Measurements from ENCODE around the gene CRACR2A. TPM values are rescaled to one million over a fixed set of nuclear protein-coding genes. Genes with fewer than 3 reads are reported as not detected.

The CRACR2A gene
- total and polyA plus RNA-seq, 5 experiments from 2014 or later = 7.7 to 26.3 (median 17.2) TPM

DNA sequence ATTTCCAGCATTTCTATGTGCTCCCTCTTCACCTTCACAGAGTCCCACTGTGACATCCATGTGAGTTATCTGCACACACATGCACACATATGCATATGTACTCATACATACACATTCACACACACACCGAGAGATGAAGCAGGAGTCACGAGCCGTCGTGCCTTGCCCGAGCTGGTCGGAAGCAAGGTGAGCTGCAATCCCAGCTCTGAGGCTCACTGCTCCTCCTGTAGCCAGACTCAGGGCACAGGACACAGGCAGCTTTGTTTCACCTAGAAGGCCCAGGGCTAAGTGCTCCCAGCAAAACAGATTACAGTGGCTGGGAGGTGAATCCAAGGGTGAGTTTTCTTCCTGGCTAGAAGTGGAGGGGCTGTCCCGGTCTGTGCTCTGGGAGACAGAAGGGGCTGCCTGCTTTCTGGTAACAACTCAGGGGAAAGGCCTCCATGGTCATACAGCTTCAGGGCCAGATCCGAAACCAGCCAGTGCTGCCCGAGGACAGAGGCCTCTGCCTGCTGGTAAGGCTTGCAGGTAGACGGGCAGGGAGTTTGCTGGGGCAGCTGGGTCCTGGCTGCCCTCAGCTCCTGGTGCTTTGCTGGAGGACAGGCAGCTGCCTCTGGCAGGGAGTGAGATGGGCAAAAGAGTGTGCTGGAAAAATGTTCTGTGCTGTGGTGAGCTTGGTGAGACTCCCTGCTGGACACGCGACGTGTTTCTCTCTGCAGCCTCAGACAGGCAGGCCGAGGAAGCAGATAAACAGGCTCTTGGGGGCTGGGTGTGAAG is 123.7 kb downstream of the CRACR2A start:
- POLR2A ChIA-PET = no interaction called here
- ATAC-seq (no peak), DNase-seq (no peak)
- Mint-ChIP-seq H3K27ac (peak overlapping the region in 1 of 10 donors; percentile 81), H3K27me3 (no peaks in the 10 kb centered on the region), H3K9me3 (no peaks in the 10 kb centered on the region), H3K36me3 (peaks cover 6 to 76% (median 36%) of the 10 kb centered on the region in 3 donors), H3K4me1 (peaks cover 0 to 12% (median 5%) of the 10 kb centered on the region in 4 donors), H3K4me3 (no peak overlapping the region)

DNA sequence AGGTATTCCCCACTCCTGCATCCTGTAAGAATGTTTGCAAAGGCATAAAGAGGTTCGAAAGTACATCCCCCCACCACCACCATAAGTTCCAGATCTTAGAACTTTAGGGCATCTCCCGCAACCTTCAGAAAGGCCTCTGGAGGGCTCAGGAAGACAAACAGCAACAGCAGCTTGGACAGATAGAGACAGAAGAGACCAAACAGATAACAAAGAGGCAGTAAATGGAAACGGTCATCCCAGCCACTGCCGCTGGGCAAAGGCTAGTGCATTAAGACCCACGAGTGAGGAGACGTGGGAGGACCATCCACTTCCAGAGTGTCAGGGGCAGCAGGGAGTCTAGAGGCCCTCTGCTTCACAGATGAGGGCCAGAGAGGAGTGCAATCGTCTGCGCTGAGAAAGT is 124.3 kb downstream of the CRACR2A start:
- no peak for ATAC-seq

DNA sequence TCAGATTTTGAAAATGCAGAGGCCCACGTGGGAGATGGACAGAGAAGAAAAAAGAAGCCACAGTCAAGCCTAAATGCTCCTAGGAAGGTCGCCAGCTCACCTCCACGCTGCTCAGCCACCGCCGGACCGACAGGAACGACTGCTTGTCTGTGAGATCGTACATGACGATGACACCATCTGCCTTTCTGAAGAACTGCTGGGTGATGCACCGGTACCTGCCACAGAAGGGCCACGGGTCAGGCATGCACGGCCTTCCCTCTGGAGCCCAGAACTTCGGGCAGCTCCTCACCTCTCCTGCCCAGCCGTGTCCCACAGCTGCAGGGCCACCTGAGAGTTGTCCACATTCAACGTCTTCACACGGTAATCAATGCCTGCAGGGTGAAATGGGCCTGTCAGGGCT is 125.6 kb downstream of the CRACR2A start:
- Mint-ChIP-seq H3K4me1 (peaks cover 0 to 4% (median 1%) of the 10 kb centered on the region in 4 donors), H3K27me3 (no peaks in the 10 kb centered on the region), H3K4me3 (no peak overlapping the region), H3K27ac (no peak overlapping the region), H3K9me3 (no peaks in the 10 kb centered on the region), H3K36me3 (peaks cover 6 to 86% (median 40%) of the 10 kb centered on the region in 3 donors)
- POLR2A ChIA-PET = no interaction called here
- no peak for ATAC-seq
- no peak for DNase-seq

More for the DNA sequence above, 124.3 kb downstream of the CRACR2A start:
- Mint-ChIP-seq H3K4me3 (no peak overlapping the region), H3K9me3 (no peaks in the 10 kb centered on the region), H3K27ac (peak overlapping the region in 1 of 10 donors; percentile 31), H3K36me3 (peaks cover 6 to 82% (median 42%) of the 10 kb centered on the region in 3 donors), H3K4me1 (peaks cover 0 to 12% (median 5%) of the 10 kb centered on the region in 4 donors), H3K27me3 (no peaks in the 10 kb centered on the region)
- DNase-seq = no peak
- POLR2A ChIA-PET = no interaction called here

DNA sequence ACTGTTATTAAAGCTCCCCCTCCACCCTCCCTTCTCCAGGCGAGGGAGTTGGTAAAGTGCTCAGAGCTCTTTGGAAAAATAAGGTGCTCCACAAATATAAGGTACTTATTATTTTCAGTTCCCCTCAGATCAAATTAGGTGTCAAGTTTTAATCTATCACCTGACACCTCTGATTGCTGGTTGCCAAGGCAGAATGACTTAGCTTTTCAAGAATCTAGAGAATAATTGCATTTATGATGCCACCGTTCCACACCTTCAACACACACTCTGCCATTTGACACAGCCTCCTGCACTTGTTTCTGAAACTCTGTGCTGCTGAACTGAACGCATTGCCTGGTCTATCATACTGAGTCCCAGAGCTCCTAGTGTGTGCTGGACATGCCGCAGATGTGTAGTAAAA is 128.6 kb downstream of the CRACR2A start:
- Mint-ChIP-seq H3K4me3 (no peak overlapping the region), H3K27me3 (no peaks in the 10 kb centered on the region), H3K36me3 (peaks cover 10 to 83% (median 47%) of the 10 kb centered on the region in 3 donors), H3K27ac (no peak overlapping the region), H3K4me1 (peaks cover 0 to 6% (median 0%) of the 10 kb centered on the region in 4 donors), H3K9me3 (no peaks in the 10 kb centered on the region)
- ATAC-seq (no peak), DNase-seq (no peak)
- POLR2A ChIA-PET = no interaction called here

DNA sequence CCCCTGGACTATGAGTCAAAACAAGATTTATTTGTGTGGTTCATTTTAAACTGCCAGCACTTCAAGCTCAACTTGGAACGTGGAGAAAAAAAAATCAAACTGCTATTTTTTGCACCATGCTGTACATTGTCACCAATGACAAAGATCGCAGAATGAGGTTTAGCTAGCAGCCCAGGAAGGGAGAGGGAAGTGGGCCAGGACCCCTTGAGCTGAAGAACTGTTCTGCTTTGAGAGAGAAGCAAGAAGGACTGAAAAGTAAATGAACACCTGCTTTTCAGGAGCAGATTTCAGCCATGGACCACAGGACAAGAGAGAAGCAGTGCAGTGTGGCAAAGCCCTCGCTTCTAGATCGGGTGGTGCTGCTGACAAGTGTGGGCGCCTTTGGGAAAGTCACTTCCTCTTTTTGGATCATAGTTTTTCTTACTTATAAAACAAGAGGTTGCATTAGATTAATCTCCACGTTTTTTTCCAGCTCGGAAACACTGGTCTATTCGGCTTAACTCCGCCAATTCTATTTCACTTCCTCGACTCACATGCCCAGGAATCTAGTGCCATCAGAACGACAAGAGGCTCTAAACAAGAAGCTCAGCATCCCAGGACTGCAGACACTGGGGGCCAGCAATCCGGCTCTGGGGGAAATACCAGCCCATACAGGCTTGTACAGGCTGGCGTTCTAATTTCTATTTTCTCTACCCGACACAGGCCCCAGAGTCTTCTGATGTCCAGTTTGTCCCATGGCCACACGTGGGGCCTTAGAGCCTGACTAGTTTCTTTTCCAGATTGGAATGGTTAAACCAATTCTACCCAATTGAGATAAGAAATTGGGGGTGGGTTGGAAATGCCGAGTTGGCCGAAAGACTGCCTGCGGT is 129.9 kb downstream of the CRACR2A start:
- Mint-ChIP-seq H3K4me3 (no peak overlapping the region), H3K27me3 (no peaks in the 10 kb centered on the region), H3K9me3 (no peaks in the 10 kb centered on the region), H3K27ac (peak overlapping the region in 1 of 10 donors; percentile 17), H3K36me3 (peaks cover 10 to 85% (median 48%) of the 10 kb centered on the region in 3 donors), H3K4me1 (peaks cover 0 to 4% (median 0%) of the 10 kb centered on the region in 4 donors)
- POLR2A ChIA-PET = no interaction called here
- no peak for DNase-seq
- ATAC-seq = no peak

DNA sequence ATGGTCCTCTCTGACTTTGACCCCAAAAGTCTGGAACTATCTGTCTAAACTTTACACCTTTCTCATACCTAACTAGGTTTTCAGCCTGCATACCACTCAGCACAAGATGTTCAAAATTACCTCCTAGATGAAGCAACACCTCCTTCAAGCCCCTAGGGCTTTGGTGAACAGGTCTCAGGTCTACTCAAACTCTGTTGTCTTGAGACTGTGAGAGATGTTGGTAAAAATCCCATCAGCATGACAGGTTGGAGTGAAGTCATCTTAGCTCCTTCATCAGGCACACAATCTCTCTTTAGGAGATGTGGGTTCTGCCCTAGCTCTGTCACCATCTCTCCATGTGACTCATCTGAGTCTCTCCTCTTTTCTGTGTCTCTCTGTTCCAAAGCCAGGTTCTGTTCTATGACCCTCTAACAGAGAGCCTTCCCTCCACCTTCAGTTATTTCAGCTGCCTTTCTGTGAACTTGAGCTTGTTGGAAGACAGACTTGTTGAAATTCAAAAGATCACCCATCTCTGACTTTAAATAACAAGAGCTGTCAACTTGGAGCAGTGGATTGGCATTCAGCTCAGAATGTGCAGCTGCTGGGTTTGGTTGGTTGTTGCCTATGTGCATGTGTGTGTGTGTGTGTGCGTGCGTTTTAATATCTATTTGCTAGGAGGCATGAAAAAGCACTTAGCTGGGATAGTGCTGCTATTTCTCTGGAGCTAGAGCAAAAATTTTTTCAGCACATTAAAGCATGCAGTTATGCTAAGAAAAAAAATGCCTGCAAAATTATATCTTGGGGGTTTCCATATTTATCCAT is 130.7 kb downstream of the CRACR2A start:
- ATAC-seq (no peak), DNase-seq (no peak)
- Mint-ChIP-seq H3K27me3 (no peaks in the 10 kb centered on the region), H3K9me3 (no peaks in the 10 kb centered on the region), H3K27ac (peak overlapping the region in 1 of 10 donors; percentile 27), H3K36me3 (peaks cover 10 to 86% (median 50%) of the 10 kb centered on the region in 3 donors), H3K4me1 (peaks cover 0 to 4% (median 1%) of the 10 kb centered on the region in 4 donors), H3K4me3 (no peak overlapping the region)
- POLR2A ChIA-PET = no interaction called here

DNA sequence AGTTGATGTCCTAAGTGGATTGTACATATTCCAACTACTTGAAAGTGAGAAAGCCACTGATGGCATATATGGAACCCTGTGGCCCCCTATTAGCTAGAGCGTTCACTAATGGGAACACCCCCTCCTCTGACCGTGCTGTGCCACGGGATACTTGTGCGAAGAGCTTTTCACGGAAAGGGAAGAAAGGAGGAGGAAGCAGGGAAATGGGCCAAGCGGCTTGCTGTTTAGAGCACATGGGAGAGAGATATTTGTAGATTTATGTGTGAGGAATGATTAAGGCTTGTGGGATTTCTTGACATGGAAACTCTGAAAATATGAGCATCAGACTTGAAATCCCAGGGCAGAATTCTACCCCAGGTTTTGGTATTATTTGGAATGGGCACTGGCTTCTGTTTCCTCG is 132.1 kb downstream of the CRACR2A start:
- H3K36me3 Mint-ChIP-seq = peaks cover 4 to 86% (median 45%) of the 10 kb centered on the region in 3 donors
- POLR2A ChIA-PET = no interaction called here
- H3K27ac Mint-ChIP-seq = peak overlapping the region in 1 of 10 donors; percentile 80
- H3K27me3 Mint-ChIP-seq = no peaks in the 10 kb centered on the region
- H3K4me1 Mint-ChIP-seq = peaks cover 0 to 13% (median 3%) of the 10 kb centered on the region in 4 donors
- H3K4me3 Mint-ChIP-seq = no peak overlapping the region
- H3K9me3 Mint-ChIP-seq = no peaks in the 10 kb centered on the region
- no peak for DNase-seq
- no peak for ATAC-seq

DNA sequence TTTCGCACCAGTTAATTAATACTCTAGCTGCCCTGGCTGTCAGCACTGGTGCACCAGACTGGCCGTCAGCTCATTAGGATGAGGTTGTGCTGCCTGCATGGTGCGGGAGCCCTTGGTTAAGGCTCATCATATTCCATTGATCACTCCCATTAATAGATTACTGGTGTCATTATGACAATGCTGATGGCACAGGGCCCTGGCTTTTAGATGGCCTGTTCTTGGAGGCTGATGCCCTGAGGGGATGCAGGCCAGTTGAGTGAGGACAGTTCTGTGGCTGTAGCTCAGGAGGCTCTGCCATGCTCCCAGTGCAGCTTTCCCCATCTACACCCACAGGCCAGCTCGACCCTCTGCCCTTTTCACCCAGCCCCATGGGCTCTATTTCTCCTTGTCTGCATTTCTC is 135.3 kb downstream of the CRACR2A start:
- H3K27ac Mint-ChIP-seq = peak overlapping the region in 1 of 10 donors; percentile 40
- POLR2A ChIA-PET = no interaction called here
- peaks cover 0 to 2% (median 0%) of the 10 kb centered on the region in 9 donors for H3K9me3 Mint-ChIP-seq
- peaks cover 16 to 85% (median 60%) of the 10 kb centered on the region in 3 donors for H3K36me3 Mint-ChIP-seq
- H3K27me3 Mint-ChIP-seq = no peaks in the 10 kb centered on the region
- H3K4me3 Mint-ChIP-seq = no peak overlapping the region
- H3K4me1 Mint-ChIP-seq = peaks cover 0 to 13% (median 2%) of the 10 kb centered on the region in 4 donors
- DNase-seq (peak in 1 of 10 donors; percentile 23), ATAC-seq (no peak)

DNA sequence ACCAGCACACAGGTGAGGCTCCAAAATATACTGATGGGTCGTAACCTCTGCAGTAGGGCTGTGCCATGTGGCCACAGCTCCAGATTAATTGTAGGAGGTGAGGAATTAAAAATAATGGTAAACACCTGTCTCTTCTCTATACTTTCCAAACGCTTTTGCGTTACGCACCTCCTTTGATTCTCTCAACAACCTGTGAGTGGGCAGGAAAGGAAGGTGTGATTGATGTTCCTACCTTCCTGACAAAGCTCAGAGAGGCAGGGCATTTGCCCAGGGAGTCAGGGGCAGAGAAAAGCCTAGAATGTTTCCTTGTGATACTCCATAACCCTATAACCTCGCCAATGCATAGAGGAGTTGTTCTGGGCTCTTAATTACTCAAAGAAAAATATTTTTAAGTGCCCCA is 137.0 kb downstream of the CRACR2A start:
- POLR2A ChIA-PET = no interaction called here
- ATAC-seq (no peak), DNase-seq (no peak)
- H3K9me3 Mint-ChIP-seq = peaks cover 0 to 6% (median 0%) of the 10 kb centered on the region in 9 donors
- peaks cover 0 to 13% (median 3%) of the 10 kb centered on the region in 4 donors for H3K4me1 Mint-ChIP-seq
- H3K27ac Mint-ChIP-seq = no peak overlapping the region
- H3K36me3 Mint-ChIP-seq = peaks cover 24 to 81% (median 67%) of the 10 kb centered on the region in 3 donors
- H3K27me3 Mint-ChIP-seq = no peaks in the 10 kb centered on the region
- no peak overlapping the region for H3K4me3 Mint-ChIP-seq

DNA sequence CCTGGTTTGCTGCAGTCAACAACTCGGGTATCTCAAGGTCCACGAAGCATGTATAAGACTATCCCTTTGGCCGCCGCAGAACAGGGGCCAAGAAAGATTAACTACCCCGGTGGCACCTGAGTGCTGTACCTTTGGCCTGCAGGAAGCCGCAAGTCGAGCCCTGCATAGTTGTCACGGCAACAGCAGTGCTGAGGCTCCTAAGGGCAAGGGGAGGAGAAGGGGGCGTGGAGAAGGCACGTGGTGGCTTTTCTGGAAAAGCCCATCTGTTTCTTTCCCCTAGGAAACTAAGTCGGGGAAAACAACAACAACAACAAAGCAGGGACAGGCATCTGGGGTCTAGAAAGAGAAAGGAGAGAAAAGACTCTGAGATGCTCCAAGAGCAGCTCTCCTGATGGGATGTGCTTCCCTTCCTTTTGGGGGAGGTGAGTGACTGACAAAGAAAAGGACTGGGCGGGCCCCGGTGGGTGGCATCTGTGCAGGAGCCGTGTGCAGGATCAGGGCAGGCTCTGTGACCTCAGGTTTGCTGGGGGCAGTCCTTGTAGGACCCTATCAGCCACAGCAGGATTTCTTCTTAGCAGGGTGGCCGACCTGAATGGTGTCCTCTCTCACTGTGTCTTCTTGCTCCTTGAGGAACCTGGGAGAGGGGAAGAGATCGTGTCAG is 138.0 kb downstream of the CRACR2A start:
- peak overlapping the region in 2 of 10 donors; percentile 55 to 56 for H3K27ac Mint-ChIP-seq
- no peak overlapping the region for H3K4me3 Mint-ChIP-seq
- H3K27me3 Mint-ChIP-seq = no peaks in the 10 kb centered on the region
- peaks cover 0 to 15% (median 1%) of the 10 kb centered on the region in 9 donors for H3K9me3 Mint-ChIP-seq
- H3K4me1 Mint-ChIP-seq = peaks cover 0 to 13% (median 3%) of the 10 kb centered on the region in 4 donors
- ATAC-seq = no peak
- peaks cover 27 to 85% (median 71%) of the 10 kb centered on the region in 3 donors for H3K36me3 Mint-ChIP-seq
- peak in 1 of 10 donors; percentile 38 for DNase-seq
- POLR2A ChIA-PET = no interaction called here

DNA sequence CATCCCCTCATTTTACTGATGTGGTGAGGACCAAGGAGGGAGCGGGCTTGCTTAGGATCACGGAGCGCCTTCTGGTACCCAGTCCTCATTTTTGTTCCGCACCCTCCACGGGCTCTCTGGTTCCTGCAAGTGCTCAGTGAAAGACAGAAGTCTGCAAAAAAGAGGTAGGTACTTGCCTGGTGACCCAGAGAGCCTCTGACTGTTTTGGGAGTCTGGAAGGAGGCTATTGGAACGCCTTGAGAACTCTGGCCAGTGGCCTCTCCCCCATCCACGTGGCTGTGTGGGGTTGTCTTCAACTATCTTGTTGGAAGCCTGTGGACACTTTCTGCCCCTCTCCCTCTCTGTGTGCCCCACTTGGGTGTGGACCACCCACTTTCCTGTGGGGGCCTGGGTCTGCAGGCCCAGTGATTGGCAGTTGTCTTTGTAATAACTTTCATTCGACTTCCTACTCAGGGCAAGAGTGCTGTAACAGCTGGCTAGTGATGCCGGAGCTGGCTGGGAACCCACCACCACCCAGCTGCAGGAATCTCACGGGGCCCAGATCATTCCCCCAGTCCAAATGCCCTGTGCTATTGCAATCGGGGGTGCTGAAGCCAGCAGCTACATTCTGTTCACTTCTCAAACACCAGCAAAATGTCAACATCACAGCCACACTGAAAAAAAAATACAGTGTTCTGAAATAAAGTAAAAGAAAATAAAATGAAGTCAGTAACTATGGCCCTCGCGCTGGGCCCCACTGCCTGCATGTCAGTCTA is 139.1 kb downstream of the CRACR2A start:
- POLR2A ChIA-PET = no interaction called here
- DNase-seq (peak in 1 of 10 donors; percentile 45), ATAC-seq (no peak)
- H3K9me3 Mint-ChIP-seq = peaks cover 0 to 26% (median 9%) of the 10 kb centered on the region in 9 donors
- no peak overlapping the region for H3K4me3 Mint-ChIP-seq
- H3K36me3 Mint-ChIP-seq = peaks cover 39 to 88% (median 78%) of the 10 kb centered on the region in 3 donors
- no peaks in the 10 kb centered on the region for H3K27me3 Mint-ChIP-seq
- H3K27ac Mint-ChIP-seq = peak overlapping the region in 1 of 10 donors; percentile 55
- peaks cover 0 to 16% (median 5%) of the 10 kb centered on the region in 4 donors for H3K4me1 Mint-ChIP-seq
